WTC11 (cell line): Measurements from ENCODE around the gene LACTBL1. TPM values are rescaled to one million over a fixed set of nuclear protein-coding genes. Genes with fewer than 3 reads are reported as not detected.
A peak's percentile ranks its signal among the peaks of the same experiment; 100 is the strongest.

ENCODE experiments used
- ATAC-seq: fragments of 200-7000 bp; cut with Tn5 transposase; 2 replicates; pipeline ENCODE4 v1.10.0; 2021; ENCODE audit warnings: mild to moderate bottlenecking, moderate library complexity
- CTCF ChIA-PET: fragments of 300-600 bp; sonication (Branson Sonifier 250); formaldehyde crosslinking; loops from one replicate; lab custom pipeline; 2021; ENCODE audit warnings: antibody characterized with exemption; lab: Charles Lee
- POLR2A ChIA-PET: fragments of 350-600 bp; sonication (Branson Sonifier 250); formaldehyde crosslinking; loops from one replicate; lab custom pipeline; 2021; ENCODE audit warnings: antibody characterized with exemption; lab: Charles Lee
- DNase-seq: peaks from one replicate; pipeline ENCODE4 v3.0.0; 2021; ENCODE audit warnings: low spot score
- H3K27ac Mint-ChIP-seq: 2 replicates; pipeline ENCODE4 v1.8.0; 2021; ENCODE audit warnings: mixed read lengths
- H3K27me3 Mint-ChIP-seq: 2 replicates; pipeline ENCODE4 v1.8.0; 2021; ENCODE audit warnings: low read depth, mild to moderate bottlenecking, moderate library complexity, mixed read lengths
- H3K36me3 Mint-ChIP-seq: 2 replicates; pipeline ENCODE4 v1.8.0; 2021; ENCODE audit warnings: mixed read lengths
- H3K4me1 Mint-ChIP-seq: 2 replicates; pipeline ENCODE4 v1.8.0; 2022; ENCODE audit warnings: mixed read lengths
- H3K4me3 Mint-ChIP-seq: 2 replicates; pipeline ENCODE4 v1.8.0; 2021; ENCODE audit warnings: mild to moderate bottlenecking, moderate library complexity, mixed read lengths
- H3K9me3 Mint-ChIP-seq: 2 replicates; pipeline ENCODE4 v1.8.0; 2021; ENCODE audit warnings: mixed read lengths
- CTCF ChIP-seq: fragments of 200-600 bp; IDR thresholded peaks from 2 replicates; pipeline ENCODE4 v1.8.0; 2022; ENCODE audit warnings: antibody characterized with exemption
- FOXP1 ChIP-seq: sonication (generic); formaldehyde crosslinking; IDR thresholded peaks from 2 replicates; pipeline ENCODE4 v1.8.0; 2022; ENCODE audit warnings: missing genetic modification reagents, mild to moderate bottlenecking, moderate library complexity, borderline replicate concordance
- GABPB1 ChIP-seq: sonication (generic); formaldehyde crosslinking; IDR thresholded peaks from 2 replicates; pipeline ENCODE4 v1.8.1; 2023; ENCODE audit warnings: mild to moderate bottlenecking, missing genetic modification reagents
- HMGXB4 ChIP-seq: sonication (generic); formaldehyde crosslinking; IDR thresholded peaks from 2 replicates; pipeline ENCODE4 v1.8.1; 2023; ENCODE audit warnings: mild to moderate bottlenecking, moderate library complexity, missing genetic modification reagents
- NFE2L1 ChIP-seq: sonication (generic); formaldehyde crosslinking; IDR thresholded peaks from 2 replicates; pipeline ENCODE4 v1.8.1; 2023; ENCODE audit warnings: missing genetic modification reagents
- RELA ChIP-seq: sonication (generic); formaldehyde crosslinking; IDR thresholded peaks from 2 replicates; pipeline ENCODE4 v1.8.1; 2022; ENCODE audit warnings: missing genetic modification reagents, mild to moderate bottlenecking, borderline replicate concordance
- SOX15 ChIP-seq: fragments of 250-450 bp; sonication (Bioruptor Pico); IDR thresholded peaks from 2 replicates; pipeline ENCODE4 v1.9.0; 2021; ENCODE audit warnings: mild to moderate bottlenecking
- STAT6 ChIP-seq: sonication (generic); formaldehyde crosslinking; conservative IDR thresholded peaks from 2 replicates; pipeline ENCODE4 v1.8.1; 2023; ENCODE audit warnings: mild to moderate bottlenecking, low read depth, missing genetic modification reagents, moderate library complexity
- TCF7 ChIP-seq: sonication (generic); formaldehyde crosslinking; IDR thresholded peaks from 2 replicates; pipeline ENCODE4 v1.8.0; 2022; ENCODE audit warnings: mild to moderate bottlenecking, low read depth, missing genetic modification reagents, moderate library complexity
- TEAD1 ChIP-seq: sonication (generic); formaldehyde crosslinking; IDR thresholded peaks from 2 replicates; pipeline ENCODE4 v1.8.0; 2022; ENCODE audit warnings: mild to moderate bottlenecking, missing genetic modification reagents
- ZNF232 ChIP-seq: sonication (generic); formaldehyde crosslinking; IDR thresholded peaks from 2 replicates; pipeline ENCODE4 v1.8.0; 2022; ENCODE audit warnings: mild to moderate bottlenecking, missing genetic modification reagents
- ZNF281 ChIP-seq: sonication (generic); formaldehyde crosslinking; IDR thresholded peaks from 2 replicates; pipeline ENCODE4 v1.8.0; 2023; ENCODE audit warnings: mild to moderate bottlenecking, missing genetic modification reagents
- ZSCAN18 ChIP-seq: fragments of 250-450 bp; sonication (Bioruptor Pico); IDR thresholded peaks from 2 replicates; pipeline ENCODE4 v2.1.2; 2022; ENCODE audit warnings: mild to moderate bottlenecking, moderate library complexity
- total RNA-seq: library from RNA; stranded (reverse); gene quantifications from 3 replicates; pipeline ENCODE4 v1.2.3, GENCODE V29; 2021
- TF ChIP-seq, protein P1 (sequence below): fragments of 250-450 bp; sonication (Bioruptor Pico); conservative IDR thresholded peaks from 2 replicates; pipeline ENCODE4 v1.9.0; 2021; ENCODE audit warnings: mild to moderate bottlenecking

LACTBL1 gene
- total RNA-seq, 1 experiment from 2014 or later, result not detected

GRCh38 chr1:22935433-22935832, 37.2 kb downstream of the LACTBL1 start (continued):
- no peak for TF ChIP-seq STAT6 (CRISPR knock-in tag)
- TF ChIP-seq ZNF281, result no peak

- peaks cover 23% of the 10 kb centered on the region for H3K9me3 Mint-ChIP-seq
- H3K4me3 Mint-ChIP-seq, result no peak overlapping the region
- ATAC-seq, result no peak
- no peaks in the 10 kb centered on the region for H3K4me1 Mint-ChIP-seq
- H3K27ac Mint-ChIP-seq, result no peak overlapping the region
- TF ChIP-seq TEAD1 (CRISPR knock-in tag) (no peak), GABPB1 (CRISPR knock-in tag) (no peak), FOXP1 (CRISPR knock-in tag) (no peak), HMGXB4 (CRISPR knock-in tag) (no peak)
- TF ChIP-seq, protein P1, sequence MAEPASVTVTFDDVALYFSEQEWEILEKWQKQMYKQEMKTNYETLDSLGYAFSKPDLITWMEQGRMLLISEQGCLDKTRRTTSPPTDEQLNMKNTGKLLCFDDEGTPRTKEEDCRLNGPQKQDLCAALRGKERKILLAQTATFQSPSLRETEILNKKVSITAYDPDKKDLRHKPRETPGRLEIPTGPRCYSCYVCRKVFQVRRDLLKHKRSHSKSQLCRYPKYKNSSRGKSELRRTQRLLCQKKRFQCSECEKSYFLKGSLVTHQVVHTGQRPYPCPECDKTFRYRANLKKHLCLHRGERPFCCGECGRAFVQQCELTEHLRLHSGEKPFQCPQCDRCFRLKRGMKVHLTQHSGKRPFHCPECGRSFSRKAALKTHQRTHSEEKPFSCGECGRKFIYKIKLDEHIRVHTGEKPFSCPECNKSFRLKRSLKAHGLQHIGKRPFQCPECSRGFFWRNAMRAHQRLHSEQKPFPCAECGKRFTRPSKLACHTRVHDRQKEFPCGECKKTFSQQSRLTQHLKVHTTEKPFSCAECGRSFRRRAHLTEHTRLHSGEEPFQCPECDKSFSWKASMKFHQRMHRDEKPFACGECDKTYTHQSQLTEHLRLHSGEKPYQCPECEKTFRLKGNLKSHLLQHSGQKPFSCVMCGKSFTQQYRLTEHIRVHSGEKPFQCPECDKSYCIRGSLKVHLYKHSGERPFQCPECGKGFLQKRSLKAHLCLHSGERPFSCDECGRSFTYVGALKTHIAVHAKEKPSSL (CRISPR knock-in tag), result no peak
- CTCF ChIA-PET, result interaction anchor here (0.8 to 3.1 kb wide), 8 partner anchors 31 to 277 kb away, joined by 3 to 13 read pairs (median 4); no protein-coding TSS in a partner anchor
- H3K27me3 Mint-ChIP-seq, result peaks cover 3% of the 10 kb centered on the region; the same call in 1 of the 2 replicates
- no peak for DNase-seq
- H3K36me3 Mint-ChIP-seq, result peaks cover 4% of the 10 kb centered on the region; the same call in 1 of the 2 replicates
- POLR2A ChIA-PET, result no interaction called here
Measured at GRCh38 chr1:22932803-22933470, 39.7 kb downstream of the LACTBL1 start.

DNA sequence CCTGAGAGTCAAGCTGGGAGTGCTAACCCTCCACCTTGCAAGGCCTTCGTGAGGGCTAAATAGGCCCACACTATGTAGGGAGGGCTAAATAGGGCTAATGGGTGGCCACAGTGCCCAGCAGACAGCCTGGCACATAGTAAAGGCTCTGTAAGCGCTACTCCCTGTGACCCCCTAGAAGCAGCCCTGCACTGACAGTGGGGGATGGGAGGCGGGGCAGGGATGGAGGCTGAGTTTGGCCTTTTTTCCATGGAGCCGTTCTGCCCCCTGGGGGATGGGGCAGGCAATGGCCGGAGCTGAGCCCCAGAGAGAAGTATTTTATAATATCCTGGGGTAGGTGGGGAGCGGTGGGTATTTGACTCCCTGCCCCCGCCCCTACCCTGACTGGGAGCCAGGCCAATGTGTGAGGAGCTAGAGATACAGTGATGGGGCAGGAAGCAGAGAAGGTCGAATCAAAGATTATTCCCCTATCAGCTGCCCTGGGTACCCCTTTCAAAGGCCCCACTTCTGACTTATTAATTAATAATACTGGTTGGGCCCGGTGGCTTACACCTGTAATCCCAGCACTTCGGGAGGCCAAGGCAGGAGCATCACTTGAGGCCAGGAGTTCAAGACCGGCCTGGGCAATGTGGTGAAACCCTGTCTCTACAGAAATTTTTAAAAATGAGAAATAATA, 42.3 kb downstream of the LACTBL1 start:
- Mint-ChIP-seq H3K27me3 (peaks cover 3% of the 10 kb centered on the region; the same call in 1 of the 2 replicates), H3K4me1 (no peaks in the 10 kb centered on the region), H3K9me3 (peaks cover 10% of the 10 kb centered on the region), H3K27ac (no peak overlapping the region), H3K36me3 (no peaks in the 10 kb centered on the region), H3K4me3 (no peak overlapping the region)
- CTCF ChIA-PET, result interaction anchor here (0.6 to 2.7 kb wide), 35 partner anchors 10 to 374 kb away, joined by 3 to 38 read pairs (median 4); partner anchors contain the start of gene LACTBL1
- ATAC-seq (peak; percentile 96), DNase-seq (peak; percentile 91)
- POLR2A ChIA-PET, result interaction anchor here (0.6 kb wide), 1 partner anchor 36 kb away, joined by 3 read pairs; no protein-coding TSS in a partner anchor
- TF ChIP-seq RELA (CRISPR knock-in tag) (no peak), ZNF281 (peak; percentile 92), ZNF232 (no peak), TCF7 (CRISPR knock-in tag) (no peak), SOX15 (no peak), TEAD1 (CRISPR knock-in tag) (no peak), ZSCAN18 (no peak), NFE2L1 (no peak), CTCF (peak; percentile 85)
